Gastroesophageal sphincter (tissue), 4 donors: Measurements from ENCODE around the gene CD36. TPM values are rescaled to one million over a fixed set of nuclear protein-coding genes. Genes with fewer than 3 reads are reported as not detected.
"Not testable (repeated sequence)": the region's sequence is repeated elsewhere in the genome, so short reads cannot be mapped to it uniquely, and the experiment has no call there.

ENCODE experiments used
- ATAC-seq: fragments of 150-250 bp; one replicate; pipeline ENCODE4 v1.9.1; 2016; ENCODE audit warnings: mild to moderate bottlenecking, moderate library complexity
- H3K27ac ChIP-seq, 4 donors: fragments of 200-600 bp; sonication (generic) in 3 of 4; 1 replicate in 3 of 4; 2 replicates in 1 of 4; pipeline ENCODE4 v1.5.1; 2016 to 2019
- H3K27me3 ChIP-seq: fragments of 200-600 bp; sonication (generic); one replicate; pipeline ENCODE4 v1.5.1; 2019
- H3K36me3 ChIP-seq, 2 donors: fragments of 200-600 bp; sonication (generic); one replicate each; pipeline ENCODE4 v1.5.1; 2019; ENCODE audit warnings: control low read depth in 1 of 2
- H3K4me1 ChIP-seq, 3 donors: fragments of 200-600 bp; sonication (generic); 1 replicate in 2 of 3; 2 replicates in 1 of 3; pipeline ENCODE4 v1.5.1; 2016 to 2019; ENCODE audit warnings: control low read depth in 2 of 3
- H3K4me3 ChIP-seq, 2 donors: fragments of 200-600 bp; sonication (generic); one replicate each; pipeline ENCODE4 v1.5.1; 2019; ENCODE audit warnings: mild to moderate bottlenecking in 1 of 2, moderate library complexity in 1 of 2
- H3K9me3 ChIP-seq, 3 donors: fragments of 200-600 bp; sonication (generic); one replicate each; pipeline ENCODE4 v1.5.1; 2017 to 2019; ENCODE audit warnings: control low read depth in 2 of 3
- EP300 ChIP-seq: sonication (generic); formaldehyde crosslinking; IDR thresholded peaks from one replicate; pipeline ENCODE4 v1.6.1; 2017; ENCODE audit warnings: antibody characterized with exemption, mild to moderate bottlenecking
- POLR2A ChIP-seq, 2 donors: fragments of 450-650 bp; IDR thresholded peaks; one replicate each; pipeline ENCODE4 v1.6.1; 2017; ENCODE audit warnings: antibody characterized with exemption in 2 of 2, mild to moderate bottlenecking in 2 of 2, moderate library complexity in 1 of 2
- POLR2AphosphoS5 ChIP-seq: sonication (generic); formaldehyde crosslinking; IDR thresholded peaks from one replicate; pipeline ENCODE4 v1.6.1; 2017; ENCODE audit warnings: antibody characterized with exemption
- WGBS, 2 donors: methylation state at CpG; one replicate each; pipeline ENCODE4 v1.1.5; 2018; ENCODE audit warnings: low coverage in 1 of 2; 5-methylcytosine and 5-hydroxymethylcytosine counted together
- total RNA-seq, 4 donors: library from RNA; depleted of rRNA; stranded (reverse); fragments of >200 nt; gene quantifications; one replicate each; pipeline ENCODE4 v1.1.0, GENCODE V29; 2016
- TF ChIP-seq, protein P1 (sequence below), 4 experiments: fragments of 200-600 bp in 2 of 4; fragments of 450-650 bp in 2 of 4; sonication (generic) in 1 of 4; IDR thresholded peaks; one replicate each; pipeline ENCODE4 v1.5.1; 2017 to 2019; ENCODE audit warnings: antibody characterized with exemption in 4 of 4, mild to moderate bottlenecking in 2 of 4, moderate library complexity in 2 of 4

The CD36 gene
- total RNA-seq, 4 donors from 2014 or later = 52.9 to 284 (median 81.2) TPM

DNA sequence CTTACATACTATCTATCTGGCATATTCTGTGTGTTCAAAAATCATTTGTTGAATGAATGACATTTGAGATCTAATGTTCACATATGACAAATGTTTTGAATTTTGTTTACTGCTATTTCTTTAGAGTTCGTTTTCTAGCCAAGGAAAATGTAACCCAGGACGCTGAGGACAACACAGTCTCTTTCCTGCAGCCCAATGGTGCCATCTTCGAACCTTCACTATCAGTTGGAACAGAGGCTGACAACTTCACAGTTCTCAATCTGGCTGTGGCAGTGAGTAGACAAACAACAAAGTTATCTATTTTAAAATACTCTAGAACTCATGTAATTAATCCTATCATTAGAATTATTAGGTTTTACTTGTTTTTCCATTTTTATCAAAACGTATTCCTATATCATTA, 22.5 kb downstream of the CD36 start:
- Histone ChIP-seq H3K27me3 (no peaks in the 10 kb centered on the region), H3K4me1 (no peaks in the 10 kb centered on the region), H3K27ac (no peak overlapping the region), H3K9me3 (no peaks in the 10 kb centered on the region), H3K36me3 (no peaks in the 10 kb centered on the region), H3K4me3 (no peak overlapping the region)
- no peak for ATAC-seq
- TF ChIP-seq POLR2AphosphoS5 (no peak), EP300 (no peak), POLR2A (IDR thresholded peaks at IDR 0.05) (no peak)
- TF ChIP-seq, protein P1, sequence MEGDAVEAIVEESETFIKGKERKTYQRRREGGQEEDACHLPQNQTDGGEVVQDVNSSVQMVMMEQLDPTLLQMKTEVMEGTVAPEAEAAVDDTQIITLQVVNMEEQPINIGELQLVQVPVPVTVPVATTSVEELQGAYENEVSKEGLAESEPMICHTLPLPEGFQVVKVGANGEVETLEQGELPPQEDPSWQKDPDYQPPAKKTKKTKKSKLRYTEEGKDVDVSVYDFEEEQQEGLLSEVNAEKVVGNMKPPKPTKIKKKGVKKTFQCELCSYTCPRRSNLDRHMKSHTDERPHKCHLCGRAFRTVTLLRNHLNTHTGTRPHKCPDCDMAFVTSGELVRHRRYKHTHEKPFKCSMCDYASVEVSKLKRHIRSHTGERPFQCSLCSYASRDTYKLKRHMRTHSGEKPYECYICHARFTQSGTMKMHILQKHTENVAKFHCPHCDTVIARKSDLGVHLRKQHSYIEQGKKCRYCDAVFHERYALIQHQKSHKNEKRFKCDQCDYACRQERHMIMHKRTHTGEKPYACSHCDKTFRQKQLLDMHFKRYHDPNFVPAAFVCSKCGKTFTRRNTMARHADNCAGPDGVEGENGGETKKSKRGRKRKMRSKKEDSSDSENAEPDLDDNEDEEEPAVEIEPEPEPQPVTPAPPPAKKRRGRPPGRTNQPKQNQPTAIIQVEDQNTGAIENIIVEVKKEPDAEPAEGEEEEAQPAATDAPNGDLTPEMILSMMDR (IDR thresholded peaks at IDR 0.05) = no peak
- 64 to 75% methylated on average over 4 of the region's 4 CpGs for WGBS, 2 donors

DNA sequence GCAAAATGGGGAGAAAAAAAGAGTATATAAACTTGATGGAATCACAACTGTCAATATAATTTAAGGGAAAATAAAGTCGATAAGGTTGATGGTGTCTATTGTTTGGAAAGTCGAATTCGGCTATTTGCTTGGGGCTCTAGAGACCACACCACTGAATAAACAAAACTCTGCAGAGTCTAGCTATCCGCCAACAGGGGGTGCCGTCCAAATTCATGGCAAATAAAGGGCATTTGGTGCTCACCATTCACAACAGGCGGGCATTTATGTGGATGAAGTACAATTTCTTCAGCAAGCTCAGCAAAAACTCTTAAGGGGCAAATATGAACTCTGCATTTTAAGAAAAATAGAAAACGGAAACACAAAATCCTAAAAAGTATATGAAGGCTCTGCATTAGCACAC, 23.3 kb downstream of the CD36 start:
- TF ChIP-seq, protein P1 (IDR thresholded peaks at IDR 0.05) = peak in 1 of 4 experiments; percentile 9
- TF ChIP-seq POLR2AphosphoS5 = no peak
- no peaks in the 10 kb centered on the region for H3K36me3 ChIP-seq
- 87% methylated on average over 7 of the region's 7 CpGs for WGBS, 2 donors
- H3K27ac ChIP-seq = no peak overlapping the region
- no peaks in the 10 kb centered on the region for H3K9me3 ChIP-seq
- ATAC-seq = no peak
- no peaks in the 10 kb centered on the region for H3K4me1 ChIP-seq
- no peak overlapping the region for H3K4me3 ChIP-seq
- no peaks in the 10 kb centered on the region for H3K27me3 ChIP-seq

DNA sequence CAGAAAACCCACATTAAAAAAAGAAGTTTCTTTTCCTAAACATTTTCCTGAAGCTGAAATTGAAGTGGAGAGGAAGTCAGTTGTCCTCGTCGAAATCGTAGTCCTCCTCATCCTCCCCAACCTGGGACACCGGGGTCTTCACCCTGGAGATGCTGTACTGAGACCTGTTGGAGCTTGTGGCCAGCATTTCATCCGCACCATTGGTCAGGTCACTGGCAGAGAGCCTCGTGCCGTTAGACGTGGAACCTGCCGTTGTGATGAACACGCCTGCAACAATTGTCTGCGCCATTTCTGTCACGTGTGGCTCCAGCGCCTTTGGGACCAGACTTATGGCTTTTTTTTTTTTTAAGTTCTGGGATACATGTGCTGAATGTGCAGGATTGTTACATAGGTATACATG, 23.8 kb downstream of the CD36 start:
- no peaks in the 10 kb centered on the region for H3K4me1 ChIP-seq
- TF ChIP-seq POLR2AphosphoS5 (no peak), EP300 (no peak), POLR2A (IDR thresholded peaks at IDR 0.05) (no peak)
- TF ChIP-seq, protein P1 (IDR thresholded peaks at IDR 0.05) = no peak
- H3K27ac ChIP-seq = no peak overlapping the region
- no peaks in the 10 kb centered on the region for H3K27me3 ChIP-seq
- 82 to 100% methylated on average over 4 to 12 of the region's 13 CpGs for WGBS, 2 donors
- no peak for ATAC-seq
- H3K9me3 ChIP-seq = no peaks in the 10 kb centered on the region
- H3K36me3 ChIP-seq = no peaks in the 10 kb centered on the region
- no peak overlapping the region for H3K4me3 ChIP-seq

DNA sequence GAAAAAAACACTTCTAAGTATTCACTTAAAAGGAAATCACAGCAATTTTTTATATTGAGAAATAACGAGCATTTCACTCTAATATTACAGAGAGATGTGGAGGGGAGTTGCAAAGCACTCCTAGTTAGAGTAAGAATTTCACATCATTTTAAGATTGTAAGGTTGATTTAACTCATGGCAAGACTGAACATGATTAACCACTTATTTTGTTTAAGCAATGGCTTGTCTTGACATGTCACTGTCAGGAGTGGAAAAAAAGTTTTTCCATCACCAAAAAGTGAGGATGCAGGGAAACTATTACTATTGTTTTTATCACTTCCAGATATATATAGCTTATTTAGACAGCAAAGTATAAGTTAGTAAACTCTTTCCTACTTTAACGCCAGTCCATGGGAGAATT, 27.1 kb downstream of the CD36 start:
- Histone ChIP-seq H3K27ac (no peak overlapping the region), H3K4me1 (no peaks in the 10 kb centered on the region), H3K27me3 (no peaks in the 10 kb centered on the region), H3K4me3 (no peak overlapping the region), H3K36me3 (no peaks in the 10 kb centered on the region), H3K9me3 (no peaks in the 10 kb centered on the region)
- TF ChIP-seq POLR2A (IDR thresholded peaks at IDR 0.05) (no peak), POLR2AphosphoS5 (no peak), EP300 (no peak)
- TF ChIP-seq, protein P1 (IDR thresholded peaks at IDR 0.05) = no peak
- ATAC-seq = no peak
- WGBS, 2 donors = 80 to 92% methylated on average over 2 of the region's 2 CpGs

DNA sequence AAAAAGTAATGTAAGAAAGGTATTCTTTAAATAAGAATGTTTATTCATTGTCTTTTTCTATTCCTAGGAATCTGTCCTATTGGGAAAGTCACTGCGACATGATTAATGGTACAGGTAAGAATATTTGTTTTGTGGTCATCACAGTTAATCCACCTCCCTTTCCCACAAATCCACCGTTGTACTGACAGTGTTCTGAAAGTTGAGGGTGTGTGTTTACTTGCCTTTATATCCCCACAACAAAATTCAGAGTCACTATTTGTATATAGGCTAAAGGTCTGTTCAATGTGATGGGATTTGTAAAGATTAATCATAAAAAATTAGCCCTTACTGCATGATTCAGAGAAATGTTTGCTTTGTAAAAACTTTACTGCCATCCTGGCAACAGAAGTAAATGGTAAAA, 27.9 kb downstream of the CD36 start:
- no peaks in the 10 kb centered on the region for H3K9me3 ChIP-seq
- H3K27me3 ChIP-seq = no peaks in the 10 kb centered on the region
- 78 to 92% methylated on average over 2 of the region's 2 CpGs for WGBS, 2 donors
- ATAC-seq = no peak
- no peak overlapping the region for H3K27ac ChIP-seq
- TF ChIP-seq, protein P1 (IDR thresholded peaks at IDR 0.05) = no peak
- TF ChIP-seq POLR2AphosphoS5 (no peak), EP300 (no peak), POLR2A (IDR thresholded peaks at IDR 0.05) (no peak)
- H3K4me1 ChIP-seq = no peaks in the 10 kb centered on the region
- no peaks in the 10 kb centered on the region for H3K36me3 ChIP-seq
- H3K4me3 ChIP-seq = no peak overlapping the region

DNA sequence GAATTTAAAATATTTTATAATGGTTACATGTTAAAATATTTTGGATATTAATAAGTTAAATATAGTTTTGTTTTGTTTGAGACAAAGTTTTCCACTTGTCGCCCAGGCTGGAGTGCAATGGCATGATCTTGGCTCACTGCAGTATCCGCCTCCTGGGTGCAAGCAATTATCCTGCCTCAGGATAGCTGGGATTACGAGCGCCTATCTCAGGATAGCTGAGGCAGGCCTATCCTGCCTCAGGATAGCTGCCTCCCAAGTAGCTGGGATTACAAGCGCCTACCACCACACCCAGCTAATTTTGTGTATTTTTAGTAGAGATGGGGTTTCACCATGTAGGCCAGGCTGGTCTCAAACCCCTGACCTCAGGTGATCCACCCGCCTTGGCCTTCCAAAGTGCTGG, 30.9 kb downstream of the CD36 start:
- not testable (repeated sequence) for ATAC-seq, H3K4me1 ChIP-seq, H3K36me3 ChIP-seq, H3K27me3 ChIP-seq, H3K27ac ChIP-seq, H3K9me3 ChIP-seq, H3K4me3 ChIP-seq
- WGBS, 2 donors = 80 to 81% methylated on average over 6 of the region's 6 CpGs
